ENCODE data around the gene ABCC4.
A peak's percentile ranks its signal among the peaks of the same experiment; 100 is the strongest.

Gene ABCC4

GRCh38 chr13:95044452-95045205 is 256.6 kb downstream of the ABCC4 start:
- no peak for DNase-seq (ENCODE audit: low spot score)

GRCh38 chr13:95039415-95039814 is 261.8 kb downstream of the ABCC4 start:
- DNase-seq (ENCODE audit: low spot score) = no peak

- no peak for DNase-seq (ENCODE audit: low spot score)
Measured at GRCh38 chr13:95038949-95039348, 262.3 kb downstream of the ABCC4 start.

- DNase-seq (ENCODE audit: low spot score) = no peak
Measured at GRCh38 chr13:95035311-95036109, 265.7 kb downstream of the ABCC4 start.

- no peak for DNase-seq (ENCODE audit: low spot score)
Measured at GRCh38 chr13:95033890-95034289, 267.4 kb downstream of the ABCC4 start.

- DNase-seq (ENCODE audit: low spot score) = no peak
Measured at GRCh38 chr13:95032121-95032520, 269.1 kb downstream of the ABCC4 start.

- DNase-seq (ENCODE audit: low spot score) = no peak
Measured at GRCh38 chr13:95030821-95031343, 270.4 kb downstream of the ABCC4 start.

- no peak for DNase-seq (ENCODE audit: low spot score)
Measured at GRCh38 chr13:95027638-95028037, 273.6 kb downstream of the ABCC4 start.

GRCh38 chr13:95025116-95025515 is 276.1 kb downstream of the ABCC4 start:
- DNase-seq (ENCODE audit: low spot score) = no peak

- peak; percentile 12 for DNase-seq (ENCODE audit: low spot score)
Measured at GRCh38 chr13:95023405-95023804, 277.8 kb downstream of the ABCC4 start.

GRCh38 chr13:95020298-95020987 is 280.8 kb downstream of the ABCC4 start:
- no peak for DNase-seq (ENCODE audit: low spot score)

GRCh38 chr13:95019886-95020285 is 281.4 kb downstream of the ABCC4 start:
- no peak for DNase-seq (ENCODE audit: low spot score)

- DNase-seq (ENCODE audit: low spot score) = no peak
Measured at GRCh38 chr13:95007322-95007721, 293.9 kb downstream of the ABCC4 start.

GRCh38 chr13:95005300-95005699 is 296.0 kb downstream of the ABCC4 start:
- no peak for DNase-seq (ENCODE audit: low spot score)

GRCh38 chr13:95003019-95003813 is 298.0 kb downstream of the ABCC4 start:
- DNase-seq (ENCODE audit: low spot score) = peak; percentile 42

- DNase-seq (ENCODE audit: low spot score) = peak; percentile 12
Measured at GRCh38 chr13:95002126-95002525, 299.1 kb downstream of the ABCC4 start.

- no peak for DNase-seq (ENCODE audit: low spot score)
Measured at GRCh38 chr13:94999871-95000270, 301.4 kb downstream of the ABCC4 start.

- DNase-seq (ENCODE audit: low spot score) = no peak
Measured at GRCh38 chr13:94997126-94997525, 304.1 kb downstream of the ABCC4 start.

- no peak for DNase-seq (ENCODE audit: low spot score)
Measured at GRCh38 chr13:94996445-94996844, 304.8 kb downstream of the ABCC4 start.

GRCh38 chr13:94994506-94994905 is 306.7 kb downstream of the ABCC4 start:
- DNase-seq (ENCODE audit: low spot score) = no peak

- DNase-seq (ENCODE audit: low spot score) = no peak
Measured at GRCh38 chr13:94993616-94994015, 307.6 kb downstream of the ABCC4 start.
